IMR-90 (cell line): Measurements from ENCODE around the gene LIMS2.

Experiments used
- TF ChIP-seq, protein P1 (sequence below): conservative IDR thresholded peaks from 2 replicates; pipeline ENCODE4 v1.5.1; 2012; ENCODE audit warnings: mild to moderate bottlenecking, low read depth, low read length, improper control_type of control experiment
- TF ChIP-seq, protein P2 (sequence below): fragments of 150-350 bp; IDR thresholded peaks from 2 replicates; pipeline ENCODE4 v1.6.1; 2016; ENCODE audit warnings: low read depth, mild to moderate bottlenecking, low read length, moderate library complexity, borderline replicate concordance
- TF ChIP-seq, protein P3 (sequence below): fragments of 150-350 bp; IDR thresholded peaks from 2 replicates; pipeline ENCODE4 v1.6.1; 2017; ENCODE audit warnings: mild to moderate bottlenecking, antibody characterized with exemption, low read length, low read depth

DNA sequence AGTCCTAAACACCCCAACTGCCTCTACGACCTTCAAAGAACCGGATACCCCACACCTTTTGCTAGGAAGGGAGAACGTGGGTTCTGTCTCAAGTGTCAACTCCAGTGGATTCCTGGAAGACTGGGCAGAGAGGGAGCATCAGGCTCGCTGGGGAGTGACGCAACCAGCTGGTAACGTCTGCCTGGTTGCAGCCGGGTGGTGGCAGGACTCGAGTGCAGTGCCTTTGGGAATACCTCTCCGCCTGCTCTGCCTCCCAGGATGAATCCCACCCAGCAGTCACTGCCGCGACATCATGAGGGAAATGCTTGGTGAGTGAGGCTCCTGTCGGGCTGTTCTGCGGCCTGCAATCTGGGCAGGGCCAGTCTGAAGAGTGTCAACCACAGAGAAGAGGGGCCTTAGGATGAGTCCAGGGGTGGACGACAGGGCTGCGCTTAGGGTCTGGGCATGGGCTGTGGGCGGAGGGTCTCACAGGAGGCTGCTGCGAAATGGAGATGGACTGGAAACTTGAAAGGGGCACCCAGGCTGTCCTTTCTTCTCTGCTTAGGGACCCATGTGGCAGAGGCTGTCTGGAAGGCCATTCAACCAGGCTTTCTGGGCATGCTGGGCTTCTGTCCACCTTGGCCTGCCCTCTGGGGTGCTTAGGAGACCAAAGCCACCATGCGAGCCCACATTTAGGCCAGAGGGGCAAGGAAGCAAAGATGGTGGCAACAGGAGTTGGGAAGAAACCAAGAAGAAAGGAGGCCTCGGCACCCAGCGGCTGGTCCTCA lies 16.5 kb downstream of the LIMS2 start:
- TF ChIP-seq, protein P1, sequence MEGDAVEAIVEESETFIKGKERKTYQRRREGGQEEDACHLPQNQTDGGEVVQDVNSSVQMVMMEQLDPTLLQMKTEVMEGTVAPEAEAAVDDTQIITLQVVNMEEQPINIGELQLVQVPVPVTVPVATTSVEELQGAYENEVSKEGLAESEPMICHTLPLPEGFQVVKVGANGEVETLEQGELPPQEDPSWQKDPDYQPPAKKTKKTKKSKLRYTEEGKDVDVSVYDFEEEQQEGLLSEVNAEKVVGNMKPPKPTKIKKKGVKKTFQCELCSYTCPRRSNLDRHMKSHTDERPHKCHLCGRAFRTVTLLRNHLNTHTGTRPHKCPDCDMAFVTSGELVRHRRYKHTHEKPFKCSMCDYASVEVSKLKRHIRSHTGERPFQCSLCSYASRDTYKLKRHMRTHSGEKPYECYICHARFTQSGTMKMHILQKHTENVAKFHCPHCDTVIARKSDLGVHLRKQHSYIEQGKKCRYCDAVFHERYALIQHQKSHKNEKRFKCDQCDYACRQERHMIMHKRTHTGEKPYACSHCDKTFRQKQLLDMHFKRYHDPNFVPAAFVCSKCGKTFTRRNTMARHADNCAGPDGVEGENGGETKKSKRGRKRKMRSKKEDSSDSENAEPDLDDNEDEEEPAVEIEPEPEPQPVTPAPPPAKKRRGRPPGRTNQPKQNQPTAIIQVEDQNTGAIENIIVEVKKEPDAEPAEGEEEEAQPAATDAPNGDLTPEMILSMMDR: no peak
- TF ChIP-seq, protein P2, sequence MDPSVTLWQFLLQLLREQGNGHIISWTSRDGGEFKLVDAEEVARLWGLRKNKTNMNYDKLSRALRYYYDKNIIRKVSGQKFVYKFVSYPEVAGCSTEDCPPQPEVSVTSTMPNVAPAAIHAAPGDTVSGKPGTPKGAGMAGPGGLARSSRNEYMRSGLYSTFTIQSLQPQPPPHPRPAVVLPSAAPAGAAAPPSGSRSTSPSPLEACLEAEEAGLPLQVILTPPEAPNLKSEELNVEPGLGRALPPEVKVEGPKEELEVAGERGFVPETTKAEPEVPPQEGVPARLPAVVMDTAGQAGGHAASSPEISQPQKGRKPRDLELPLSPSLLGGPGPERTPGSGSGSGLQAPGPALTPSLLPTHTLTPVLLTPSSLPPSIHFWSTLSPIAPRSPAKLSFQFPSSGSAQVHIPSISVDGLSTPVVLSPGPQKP: no peak
- TF ChIP-seq, protein P3, sequence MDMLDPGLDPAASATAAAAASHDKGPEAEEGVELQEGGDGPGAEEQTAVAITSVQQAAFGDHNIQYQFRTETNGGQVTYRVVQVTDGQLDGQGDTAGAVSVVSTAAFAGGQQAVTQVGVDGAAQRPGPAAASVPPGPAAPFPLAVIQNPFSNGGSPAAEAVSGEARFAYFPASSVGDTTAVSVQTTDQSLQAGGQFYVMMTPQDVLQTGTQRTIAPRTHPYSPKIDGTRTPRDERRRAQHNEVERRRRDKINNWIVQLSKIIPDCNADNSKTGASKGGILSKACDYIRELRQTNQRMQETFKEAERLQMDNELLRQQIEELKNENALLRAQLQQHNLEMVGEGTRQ: no peak
